A549 (cell line): ENCODE data around the gene LSM14B.

ENCODE experiments used
- CTCF ChIP-seq: fragments of >200 bp; sonication (Bioruptor Twin); formaldehyde crosslinking; IDR thresholded peaks from 3 replicates; pipeline ENCODE4 v1.5.1; 2016
- HDAC2 ChIP-seq: fragments of 200-600 bp; sonication (generic); IDR thresholded peaks from 2 replicates; pipeline ENCODE4 v1.6.1; 2016
- JUNB ChIP-seq: fragments of >200 bp; sonication (Bioruptor Twin); formaldehyde crosslinking; IDR thresholded peaks from 2 replicates; pipeline ENCODE4 v1.6.1; 2016
- MAZ ChIP-seq: fragments of 150-350 bp; IDR thresholded peaks from 2 replicates; pipeline ENCODE4 v1.6.1; 2014; ENCODE audit warnings: antibody characterized with exemption, low read depth, low read length, borderline replicate concordance
- PHF8 ChIP-seq: fragments of 200-600 bp; sonication (generic); IDR thresholded peaks from 2 replicates; pipeline ENCODE4 v1.6.1; 2016; ENCODE audit warnings: low read depth, mild to moderate bottlenecking, antibody characterized with exemption, moderate library complexity, borderline replicate concordance
- POLR2A ChIP-seq: IDR thresholded peaks from 2 replicates; pipeline ENCODE4 v1.6.1; 2012; ENCODE audit warnings: mild to moderate bottlenecking, low read length
- RNF2 ChIP-seq: fragments of 200-600 bp; sonication (generic); IDR thresholded peaks from 2 replicates; pipeline ENCODE4 v1.6.1; 2016; ENCODE audit warnings: low read depth, mild to moderate bottlenecking, antibody characterized with exemption, moderate library complexity, borderline replicate concordance
- SREBF2 ChIP-seq: fragments of 450-650 bp; IDR thresholded peaks from 2 replicates; pipeline ENCODE4 v1.6.1; 2014; ENCODE audit warnings: mild to moderate bottlenecking, moderate library complexity
- USF2 ChIP-seq: fragments of 450-650 bp; IDR thresholded peaks from 2 replicates; pipeline ENCODE4 v1.6.1; 2014; ENCODE audit warnings: antibody characterized with exemption
- TF ChIP-seq, protein P1 (sequence below): IDR thresholded peaks from 2 replicates; pipeline ENCODE4 v1.6.1; 2012

GRCh38 chr20:62127799-62128198 is 5.5 kb downstream of the LSM14B start:
- no peak for TF ChIP-seq CTCF
- TF ChIP-seq RNF2: no peak
- no peak for TF ChIP-seq MAZ
- TF ChIP-seq HDAC2: no peak
- no peak for TF ChIP-seq JUNB
- TF ChIP-seq POLR2A: no peak
- no peak for TF ChIP-seq PHF8
- TF ChIP-seq, protein P1, sequence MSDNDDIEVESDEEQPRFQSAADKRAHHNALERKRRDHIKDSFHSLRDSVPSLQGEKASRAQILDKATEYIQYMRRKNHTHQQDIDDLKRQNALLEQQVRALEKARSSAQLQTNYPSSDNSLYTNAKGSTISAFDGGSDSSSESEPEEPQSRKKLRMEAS: no peak
- TF ChIP-seq USF2: no peak
- no peak for TF ChIP-seq SREBF2
